Right lobe of liver (tissue), 4 donors: ENCODE results near the gene LTN1.

Experiments used
- CTCF ChIP-seq, 4 donors: fragments of 200-600 bp in 3 of 4; fragments of 450-650 bp in 1 of 4; IDR thresholded peaks; one replicate each; pipeline versions ENCODE4 v1.5.1 to v1.8.0; 2016 to 2022; ENCODE audit warnings: antibody characterized with exemption in 4 of 4, mild to moderate bottlenecking in 2 of 4
- POLR2A ChIP-seq: fragments of 450-650 bp; IDR thresholded peaks from one replicate; pipeline ENCODE4 v1.6.1; 2017; ENCODE audit warnings: antibody characterized with exemption, mild to moderate bottlenecking
- donor health status: DM: no; HTN: no; CAD: no.
- donor health status: DM: no; HTN: no; CAD: no.
- donor health status: DM: no; HTN: yes; CAD: no.

- TF ChIP-seq POLR2A (no peak), CTCF (IDR thresholded peaks at IDR 0.05) (no peak)
Observed at GRCh38 chr21:28904961-28905435, 87.7 kb downstream of the LTN1 start.
